Measurements from ENCODE around the gene XXYLT1. TPM values are rescaled to one million over a fixed set of nuclear protein-coding genes. Genes with fewer than 3 reads are reported as not detected.

Gene XXYLT1
- total RNA-seq, 1 donor from 2014 or later = 22.3 TPM

DNA sequence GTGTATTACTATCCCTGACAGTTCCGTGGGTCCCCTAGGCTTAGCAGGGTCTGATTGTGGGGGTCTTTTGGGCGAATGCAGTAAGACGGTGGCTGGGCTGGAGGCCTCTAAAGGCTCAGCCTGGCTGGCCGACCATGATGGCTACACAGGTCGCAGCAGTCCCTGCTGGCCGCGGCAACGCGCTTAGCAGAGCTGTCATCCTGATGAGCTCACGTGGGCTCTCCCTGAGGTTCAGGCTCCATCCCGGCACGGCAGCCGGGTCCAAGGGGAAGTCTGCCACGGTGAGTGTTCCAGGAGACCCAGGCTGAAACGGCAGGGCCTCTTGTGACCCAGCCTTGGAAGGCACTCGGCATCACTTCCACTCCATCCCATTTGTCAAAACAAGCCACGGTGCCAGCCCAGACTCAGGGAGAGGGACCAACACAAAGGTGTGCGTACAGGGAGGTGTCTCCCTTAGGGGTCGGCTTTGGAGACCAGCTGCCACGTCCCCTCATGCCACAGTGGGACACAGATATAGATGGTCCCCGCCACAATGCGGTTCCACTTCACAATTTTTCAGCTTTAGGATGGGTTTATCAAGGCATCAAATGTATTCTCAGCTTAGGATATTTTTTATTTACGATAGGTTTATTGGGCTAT is 101.8 kb downstream of the XXYLT1 start:
- no peaks in the 10 kb centered on the region for H3K36me3 Mint-ChIP-seq (ENCODE audit: unreplicated experiment)
- no peak overlapping the region for H3K4me3 Mint-ChIP-seq (ENCODE audit: unreplicated experiment)
- peaks cover 29% of the 10 kb centered on the region for H3K4me1 Mint-ChIP-seq (ENCODE audit: low read depth, unreplicated experiment)
- H3K27ac Mint-ChIP-seq (ENCODE audit: unreplicated experiment) = no peak overlapping the region
- no peak for DNase-seq
- H3K9me3 Mint-ChIP-seq (ENCODE audit: unreplicated experiment) = peaks cover 2% of the 10 kb centered on the region
- H3K27me3 Mint-ChIP-seq (ENCODE audit: unreplicated experiment) = peaks cover 5% of the 10 kb centered on the region
- TF ChIP-seq CTCF (IDR thresholded peaks at IDR 0.05; ENCODE audit: partially characterized antibody, unreplicated experiment) = no peak

GRCh38 chr3:195168009-195168762 is 102.8 kb downstream of the XXYLT1 start:
- DNase-seq = no peak
- peaks cover 7% of the 10 kb centered on the region for H3K36me3 Mint-ChIP-seq (ENCODE audit: unreplicated experiment)
- no peak for TF ChIP-seq CTCF (IDR thresholded peaks at IDR 0.05; ENCODE audit: partially characterized antibody, unreplicated experiment)
- H3K4me1 Mint-ChIP-seq (ENCODE audit: low read depth, unreplicated experiment) = peaks cover 24% of the 10 kb centered on the region
- H3K27ac Mint-ChIP-seq (ENCODE audit: unreplicated experiment) = no peak overlapping the region
- H3K4me3 Mint-ChIP-seq (ENCODE audit: unreplicated experiment) = no peak overlapping the region
- H3K27me3 Mint-ChIP-seq (ENCODE audit: unreplicated experiment) = peaks cover 7% of the 10 kb centered on the region
- H3K9me3 Mint-ChIP-seq (ENCODE audit: unreplicated experiment) = peaks cover 4% of the 10 kb centered on the region

DNA sequence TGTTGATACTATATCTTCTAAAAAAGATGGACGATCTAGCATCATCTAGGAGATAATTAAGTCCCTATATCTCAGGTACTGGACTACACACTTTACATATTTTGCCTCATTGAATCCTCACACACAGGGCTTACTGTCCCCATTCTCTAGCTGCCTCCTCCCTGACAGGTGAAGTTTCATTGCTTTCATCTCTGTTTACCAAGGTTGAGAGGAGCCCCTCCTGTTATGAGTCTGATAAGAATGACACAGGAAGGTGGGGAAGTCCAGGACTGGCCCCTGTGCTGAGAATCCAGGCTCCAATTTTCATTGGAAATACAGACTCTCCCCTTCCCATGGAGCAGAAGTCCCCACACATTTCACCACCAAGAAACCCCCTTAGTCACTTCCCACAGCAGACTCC is 105.2 kb downstream of the XXYLT1 start:
- Mint-ChIP-seq H3K9me3 (ENCODE audit: unreplicated experiment) (peaks cover 6% of the 10 kb centered on the region), H3K27me3 (ENCODE audit: unreplicated experiment) (peaks cover 8% of the 10 kb centered on the region), H3K27ac (ENCODE audit: unreplicated experiment) (peak overlapping the region; percentile 33), H3K4me3 (ENCODE audit: unreplicated experiment) (no peak overlapping the region), H3K4me1 (ENCODE audit: low read depth, unreplicated experiment) (peaks cover 16% of the 10 kb centered on the region), H3K36me3 (ENCODE audit: unreplicated experiment) (peaks cover 7% of the 10 kb centered on the region)
- TF ChIP-seq CTCF (IDR thresholded peaks at IDR 0.05; ENCODE audit: partially characterized antibody, unreplicated experiment) = no peak
- DNase-seq = no peak

DNA sequence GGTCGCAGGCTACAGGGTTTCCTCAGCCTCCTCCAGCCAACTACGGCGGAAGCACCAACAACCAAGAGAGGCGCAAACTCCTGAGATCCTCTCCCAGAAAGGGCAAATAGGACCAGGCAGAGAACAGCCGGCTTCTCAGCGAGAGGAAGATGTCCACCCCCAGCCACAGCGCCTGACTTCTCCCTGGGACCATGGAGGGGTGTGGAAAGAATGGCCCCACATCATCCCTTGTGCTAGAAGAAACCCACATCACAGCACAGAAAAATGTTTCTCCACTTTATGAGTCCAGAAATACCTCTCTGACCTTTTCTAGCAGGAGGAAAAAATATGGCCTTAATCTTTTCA is 105.7 kb downstream of the XXYLT1 start:
- H3K27ac Mint-ChIP-seq (ENCODE audit: unreplicated experiment) = no peak overlapping the region
- no peak for DNase-seq

More for the DNA sequence above, 105.7 kb downstream of the XXYLT1 start:
- Mint-ChIP-seq H3K9me3 (ENCODE audit: unreplicated experiment) (peaks cover 6% of the 10 kb centered on the region), H3K4me3 (ENCODE audit: unreplicated experiment) (no peak overlapping the region), H3K4me1 (ENCODE audit: low read depth, unreplicated experiment) (peaks cover 10% of the 10 kb centered on the region), H3K36me3 (ENCODE audit: unreplicated experiment) (peaks cover 7% of the 10 kb centered on the region), H3K27me3 (ENCODE audit: unreplicated experiment) (peaks cover 8% of the 10 kb centered on the region)
- no peak for TF ChIP-seq CTCF (IDR thresholded peaks at IDR 0.05; ENCODE audit: partially characterized antibody, unreplicated experiment)

Measured in glutamatergic neuron (in vitro differentiated cells).